PC-3 (cell line): Measurements from ENCODE around the gene SNAI3.

Experiments
- EZH2phosphoT487 ChIP-seq: fragments of 300-600 bp; sonication (generic); IDR thresholded peaks from 2 replicates; pipeline ENCODE4 v1.6.1; 2018; ENCODE audit warnings: mild to moderate bottlenecking, antibody characterized with exemption, low read length, borderline replicate concordance
- TF ChIP-seq, protein P1 (sequence below): fragments of 300-600 bp; sonication (generic); conservative IDR thresholded peaks from 2 replicates; pipeline ENCODE4 v1.5.1; 2017; ENCODE audit warnings: antibody characterized with exemption, low read depth, mild to moderate bottlenecking, low read length

DNA sequence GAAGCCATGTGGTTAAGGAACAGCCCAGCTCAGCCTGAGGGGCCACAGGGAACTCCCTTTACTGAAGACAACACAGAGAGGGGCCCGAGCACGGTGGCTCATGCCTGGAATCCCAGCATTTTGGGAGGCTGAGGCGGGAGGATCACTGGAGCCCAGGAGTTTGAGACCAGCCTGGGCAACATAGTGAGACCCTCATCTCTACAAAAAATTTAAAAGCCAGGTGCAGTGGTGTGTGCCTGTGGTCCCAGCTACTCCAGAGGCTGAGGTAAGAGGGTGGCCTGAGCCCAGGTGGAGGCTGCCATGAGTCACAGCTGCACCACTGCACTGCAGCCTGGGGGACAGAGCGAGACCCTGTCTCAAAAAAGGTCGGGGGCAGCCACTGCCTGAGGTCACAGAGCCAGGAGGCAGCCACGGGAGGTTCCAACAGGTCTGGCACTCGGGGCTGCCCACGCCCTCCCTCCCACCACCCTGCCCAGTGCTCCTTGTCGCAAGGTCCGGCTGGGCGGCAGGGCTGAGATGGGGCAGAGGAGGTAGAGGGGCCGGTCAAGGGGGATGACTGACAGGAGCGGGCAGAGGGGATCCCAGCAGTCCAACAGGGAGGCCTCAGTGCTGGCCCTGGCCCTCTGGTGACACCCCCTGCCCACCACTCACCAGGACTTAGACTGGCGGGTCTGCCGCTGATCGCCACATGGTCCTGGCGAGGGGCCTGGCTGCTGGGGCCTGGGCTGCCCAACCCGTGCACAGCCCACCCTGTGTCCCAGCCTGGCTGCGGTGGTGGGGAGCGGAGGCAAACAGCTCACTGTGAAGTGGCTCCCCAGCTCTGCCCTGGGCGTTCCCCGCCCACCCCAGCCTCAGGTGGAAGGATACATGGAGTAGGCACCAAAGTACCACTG lies 38.9 kb downstream of the SNAI3 start:
- TF ChIP-seq, protein P1, sequence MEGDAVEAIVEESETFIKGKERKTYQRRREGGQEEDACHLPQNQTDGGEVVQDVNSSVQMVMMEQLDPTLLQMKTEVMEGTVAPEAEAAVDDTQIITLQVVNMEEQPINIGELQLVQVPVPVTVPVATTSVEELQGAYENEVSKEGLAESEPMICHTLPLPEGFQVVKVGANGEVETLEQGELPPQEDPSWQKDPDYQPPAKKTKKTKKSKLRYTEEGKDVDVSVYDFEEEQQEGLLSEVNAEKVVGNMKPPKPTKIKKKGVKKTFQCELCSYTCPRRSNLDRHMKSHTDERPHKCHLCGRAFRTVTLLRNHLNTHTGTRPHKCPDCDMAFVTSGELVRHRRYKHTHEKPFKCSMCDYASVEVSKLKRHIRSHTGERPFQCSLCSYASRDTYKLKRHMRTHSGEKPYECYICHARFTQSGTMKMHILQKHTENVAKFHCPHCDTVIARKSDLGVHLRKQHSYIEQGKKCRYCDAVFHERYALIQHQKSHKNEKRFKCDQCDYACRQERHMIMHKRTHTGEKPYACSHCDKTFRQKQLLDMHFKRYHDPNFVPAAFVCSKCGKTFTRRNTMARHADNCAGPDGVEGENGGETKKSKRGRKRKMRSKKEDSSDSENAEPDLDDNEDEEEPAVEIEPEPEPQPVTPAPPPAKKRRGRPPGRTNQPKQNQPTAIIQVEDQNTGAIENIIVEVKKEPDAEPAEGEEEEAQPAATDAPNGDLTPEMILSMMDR: no peak
- TF ChIP-seq EZH2phosphoT487: no peak
